ENCODE data around the gene TLL2. TPM values are rescaled to one million over a fixed set of nuclear protein-coding genes. Genes with fewer than 3 reads are reported as not detected.

TLL2 gene
- total and polyA plus RNA-seq, 2 of the 4 experiments (the other 2 are of a cell fraction) = under 0.01 to 0.05 TPM

GRCh38 chr10:96407560-96408069 lies 106.1 kb downstream of the TLL2 start:
- Histone ChIP-seq H2AK9ac (replicated peaks; ENCODE audit: low read depth, low read length, poor library complexity) (no peak overlapping the region), H3K4ac (ENCODE audit: low read depth, low read length) (no peak overlapping the region), H3K4me2 (ENCODE audit: low read depth, low read length) (no peak overlapping the region), H4K8ac (ENCODE audit: low read depth in 2 of 2, low read length in 2 of 2) (no peak overlapping the region), H3K36me3 (ENCODE audit: control insufficient read depth, insufficient read depth, low read length) (no peaks in the 10 kb centered on the region), H4K5ac (ENCODE audit: low read depth, low read length) (no peak overlapping the region), H2BK20ac (ENCODE audit: low read depth, low read length) (no peak overlapping the region), H4K20me1 (ENCODE audit: insufficient read depth, low read length) (no peaks in the 10 kb centered on the region), H3K4me1 (ENCODE audit: control insufficient read depth, insufficient read depth, low read length) (no peaks in the 10 kb centered on the region), H2BK5ac (ENCODE audit: low read depth, low read length, poor library complexity, severe bottlenecking) (no peak overlapping the region), H4K91ac (ENCODE audit: insufficient read depth, low read depth, low read length) (no peak overlapping the region), H3K14ac (replicated peaks; ENCODE audit: low read depth, low read length) (no peak overlapping the region), H3K9me1 (ENCODE audit: insufficient read depth, low read length) (no peaks in the 10 kb centered on the region), H2AK5ac (ENCODE audit: low read depth, low read length) (no peak overlapping the region), H3K56ac (ENCODE audit: extremely low read depth, insufficient read depth, low read length) (no peak overlapping the region), H3K9me3 (ENCODE audit: control insufficient read depth, insufficient read depth, low read length) (no peaks in the 10 kb centered on the region), H2BK15ac (ENCODE audit: low read depth, low read length) (no peak overlapping the region), H3K79me1 (ENCODE audit: low read depth in 1 of 2, low read length in 2 of 2) (no peaks in the 10 kb centered on the region), H3K4me3 (ENCODE audit: insufficient read depth, low read depth, low read length) (no peak overlapping the region), H3K27me3 (ENCODE audit: control insufficient read depth, insufficient read depth, low read length) (peaks cover 20% of the 10 kb centered on the region), H2BK120ac (ENCODE audit: low read depth, low read length) (no peak overlapping the region), H3K9ac (ENCODE audit: low read depth, low read length) (no peak overlapping the region), H3K23ac (ENCODE audit: low read depth, low read length) (no peak overlapping the region), H3K18ac (ENCODE audit: low read depth, low read length) (no peak overlapping the region), H2AFZ (replicated peaks; ENCODE audit: low read length, poor library complexity) (no peak overlapping the region), H3K27ac (ENCODE audit: insufficient read depth, low read length) (no peak overlapping the region)
- BruUV-seq (replicated peaks) = no TSS peak
- 80% methylated on average over 2 of the region's 15 CpGs; no CpG with 5 or more reads in 1 of the 2 experiments for WGBS, 2 experiments (ENCODE audit: extremely low coverage in 2 of 2, insufficient read length in 1 of 2)
- dilution Hi-C loops (cut with HindIII; ENCODE audit: low sequenced_read_pairs, unreplicated experiment) = no loop called here
- in situ Hi-C loops (cut with MboI; ENCODE audit: low sequenced_read_pairs) = no loop called here
- DNase-seq (no peak), ATAC-seq (ENCODE audit: low read depth) (no peak)
- no peak for TF ChIP-seq RAD21 (IDR thresholded peaks at IDR 0.05; ENCODE audit: low read length)
- TF ChIP-seq CEBPB (IDR thresholded peaks at IDR 0.05; ENCODE audit: low read depth, low read length) = no peak
- TF ChIP-seq BHLHE40 (IDR thresholded peaks at IDR 0.05; ENCODE audit: low read depth, low read length) = no peak
- no peak for TF ChIP-seq CHD1 (IDR thresholded peaks at IDR 0.05; ENCODE audit: low read depth, low read length)
- no peak for TF ChIP-seq POLR2A (IDR thresholded peaks at IDR 0.05; ENCODE audit: low read depth, low read length)
- intact Hi-C loops (cut with micrococcal nuclease) = no loop called here
- CTCF ChIA-PET = interaction anchor here (0.6 kb wide), 1 partner anchor 333 kb away, joined by 3 read pairs; no protein-coding TSS in a partner anchor
- POLR2A ChIA-PET (ENCODE audit: unreplicated experiment) = no interaction called here
